G401.6 (cell line): Measurements from ENCODE around the gene VSTM4.

Experiments used
- FAIRE-seq: peaks from 2 replicates; lab custom pipeline; 2012; peaks lifted over from hg19 to GRCh38; lab: Jason Lieb, UNC

The VSTM4 gene

GRCh38 chr10:49141541-49142332, 26.4 kb upstream of the VSTM4 start:
- FAIRE-seq = no peak

GRCh38 chr10:49140304-49141177, 25.2 kb upstream of the VSTM4 start:
- no peak for FAIRE-seq

- FAIRE-seq = no peak
Measured at GRCh38 chr10:49139846-49140195, 24.5 kb upstream of the VSTM4 start.

- FAIRE-seq = no peak
Measured at GRCh38 chr10:49139028-49139845, 23.9 kb upstream of the VSTM4 start.

- FAIRE-seq = no peak
Measured at GRCh38 chr10:49138361-49138891, 23.1 kb upstream of the VSTM4 start.

GRCh38 chr10:49136525-49136924, 21.2 kb upstream of the VSTM4 start:
- FAIRE-seq = no peak

- no peak for FAIRE-seq
Measured at GRCh38 chr10:49135575-49136313, 20.4 kb upstream of the VSTM4 start.

- no peak for FAIRE-seq
Measured at GRCh38 chr10:49134327-49134726, 19.0 kb upstream of the VSTM4 start.

GRCh38 chr10:49133706-49134248, 18.5 kb upstream of the VSTM4 start, which contains the start of gene FAM170B:
Gene FAM170B (minus strand): TSS chr10:49134021. CDS start chr10:49133918, 103 bp downstream.
- FAIRE-seq = no peak

- no peak for FAIRE-seq
Measured at GRCh38 chr10:49132362-49132737, 17.0 kb upstream of the VSTM4 start.

GRCh38 chr10:49131507-49132361, 16.4 kb upstream of the VSTM4 start:
- no peak for FAIRE-seq

- FAIRE-seq = no peak
Measured at GRCh38 chr10:49129376-49129775, 14.1 kb upstream of the VSTM4 start.

GRCh38 chr10:49128854-49129253, 13.5 kb upstream of the VSTM4 start:
- FAIRE-seq = no peak

GRCh38 chr10:49123981-49124950, 8.9 kb upstream of the VSTM4 start:
- no peak for FAIRE-seq

GRCh38 chr10:49120911-49121310, 5.6 kb upstream of the VSTM4 start:
- no peak for FAIRE-seq

- FAIRE-seq = no peak
Measured at GRCh38 chr10:49119746-49120145, 4.4 kb upstream of the VSTM4 start.

- no peak for FAIRE-seq
Measured at GRCh38 chr10:49118430-49119074, 3.2 kb upstream of the VSTM4 start.

GRCh38 chr10:49117376-49118070, 2.2 kb upstream of the VSTM4 start:
- FAIRE-seq = no peak
